ENCODE data around the gene ZNF532. TPM values are rescaled to one million over a fixed set of nuclear protein-coding genes. Genes with fewer than 3 reads are reported as not detected.

ZNF532 gene
- total and polyA plus RNA-seq, 2 of the 13 experiments (the other 11 are each of a cell fraction or from before 2014, with no cell fraction given), result not detected

- TF ChIP-seq ZFP90 (CRISPR knock-in tag; IDR thresholded peaks at IDR 0.05; ENCODE audit: borderline replicate concordance) (no peak), RNF2 (conservative IDR thresholded peaks at IDR 0.05; ENCODE audit: low read depth) (no peak), IKZF4 (CRISPR knock-in tag; IDR thresholded peaks at IDR 0.05; ENCODE audit: borderline replicate concordance, low read depth, not compliant biosample characterization) (no peak), CERS6 (CRISPR knock-in tag; IDR thresholded peaks at IDR 0.05) (no peak), NR2F6 (IDR thresholded peaks at IDR 0.05) (no peak), NR2F6 (CRISPR knock-in tag; IDR thresholded peaks at IDR 0.05) (0 out of 2 replicates have a peak, but pooled peaks have one; percentile 23), TEAD3 (CRISPR knock-in tag; optimal IDR thresholded peaks at IDR 0.05; ENCODE audit: borderline replicate concordance) (peak; percentile 81), ZNF12 (CRISPR knock-in tag; IDR thresholded peaks at IDR 0.05) (no peak), ZSCAN25 (CRISPR knock-in tag; IDR thresholded peaks at IDR 0.05) (no peak), KAT8 (CRISPR knock-in tag; IDR thresholded peaks at IDR 0.05) (no peak), DZIP1 (CRISPR knock-in tag; IDR thresholded peaks at IDR 0.05) (no peak), NR0B2 (CRISPR knock-in tag; IDR thresholded peaks at IDR 0.05) (no peak), GABPA (IDR thresholded peaks at IDR 0.05; ENCODE audit: low read depth, low read length) (no peak), GABPA (CRISPR knock-in tag; IDR thresholded peaks at IDR 0.05; ENCODE audit: low read depth) (no peak), ZNF619 (CRISPR knock-in tag; IDR thresholded peaks at IDR 0.05) (no peak)
Measured at GRCh38 chr18:58838165-58838860, 26.4 kb upstream of the ZNF532 start (continued).
